ENCODE results near the gene BRD3.
"Not testable (repeated sequence)": the region's sequence is repeated elsewhere in the genome, so short reads cannot be mapped to it uniquely, and the experiment has no call there.

Gene BRD3

DNA sequence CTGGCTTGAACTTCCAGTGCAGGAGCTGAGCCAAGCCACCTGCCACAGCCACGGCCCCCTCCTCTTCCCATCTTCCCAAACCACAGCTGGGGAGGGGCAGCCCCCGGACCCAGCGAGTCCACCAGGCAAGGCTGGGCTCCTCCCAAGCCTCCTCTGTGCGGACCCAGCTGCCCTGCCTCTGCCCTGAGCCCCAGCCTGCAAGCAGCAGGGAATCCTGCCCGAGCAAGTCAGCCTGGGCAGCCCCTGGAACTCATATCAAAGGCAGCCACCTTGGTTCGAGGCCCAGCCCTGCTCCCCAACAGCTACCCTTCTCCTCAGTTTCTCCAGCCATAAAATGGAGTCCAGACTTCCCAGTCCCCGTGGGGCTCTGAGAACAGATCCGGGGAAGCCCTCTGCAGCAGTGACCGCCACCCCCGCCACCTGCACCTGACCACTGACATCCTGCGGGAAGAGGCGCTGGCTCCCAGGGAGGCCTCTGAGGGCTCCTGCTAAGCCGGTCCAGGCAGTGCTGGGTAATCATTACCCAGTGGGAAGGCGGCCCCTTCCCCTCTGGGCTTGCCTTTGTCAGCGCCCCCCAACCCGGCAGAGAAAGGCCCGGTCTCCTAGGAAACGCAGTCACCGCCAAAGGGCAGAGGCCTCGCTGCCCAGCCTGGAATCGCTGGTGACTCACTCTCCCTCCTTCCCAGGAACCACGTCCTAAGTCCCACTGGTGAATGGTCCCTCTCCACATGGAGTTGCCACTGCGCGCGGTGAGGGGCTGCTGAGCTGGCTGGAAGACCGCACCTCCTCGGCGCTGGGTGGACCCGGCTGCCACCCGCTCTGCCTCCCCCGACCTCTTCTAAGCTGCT is 77.2 kb downstream of the BRD3 start:
- DNase-seq: no peak

DNA sequence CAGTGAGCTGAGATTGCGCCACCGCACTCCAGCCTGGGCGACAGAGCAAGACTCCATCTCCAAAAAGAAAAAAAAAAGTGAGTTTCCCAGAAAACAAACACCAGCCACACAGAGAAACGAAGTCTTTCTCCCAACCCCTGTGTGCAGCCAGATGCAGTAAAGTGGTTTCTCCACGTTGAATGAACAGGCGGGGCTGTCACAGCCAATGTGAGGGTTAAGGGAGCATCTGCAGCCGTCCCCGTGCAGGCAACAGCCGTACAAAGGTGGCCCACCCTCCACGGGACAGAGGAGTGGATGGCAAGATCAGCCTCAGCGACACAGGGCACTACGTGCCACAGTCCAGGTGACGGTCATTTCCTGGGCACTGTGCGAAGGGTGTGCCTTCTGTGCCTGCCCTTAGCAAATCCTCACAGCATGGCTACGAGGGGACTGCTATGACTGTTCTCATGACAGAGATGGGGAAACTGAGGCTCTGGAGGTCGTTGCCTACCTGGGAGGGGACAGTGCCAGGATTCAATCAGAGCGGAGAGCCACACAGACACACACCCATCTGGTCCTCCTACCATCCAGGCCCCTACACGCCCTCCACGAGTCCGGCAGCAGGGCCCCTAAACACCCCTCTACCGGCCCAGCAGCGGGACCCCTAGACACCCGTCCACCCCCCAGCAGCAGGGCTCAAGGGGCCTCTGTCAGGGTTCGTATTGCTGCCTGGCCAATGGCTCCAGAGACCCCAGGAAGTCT is 78.0 kb downstream of the BRD3 start:
- no peak for DNase-seq

DNA sequence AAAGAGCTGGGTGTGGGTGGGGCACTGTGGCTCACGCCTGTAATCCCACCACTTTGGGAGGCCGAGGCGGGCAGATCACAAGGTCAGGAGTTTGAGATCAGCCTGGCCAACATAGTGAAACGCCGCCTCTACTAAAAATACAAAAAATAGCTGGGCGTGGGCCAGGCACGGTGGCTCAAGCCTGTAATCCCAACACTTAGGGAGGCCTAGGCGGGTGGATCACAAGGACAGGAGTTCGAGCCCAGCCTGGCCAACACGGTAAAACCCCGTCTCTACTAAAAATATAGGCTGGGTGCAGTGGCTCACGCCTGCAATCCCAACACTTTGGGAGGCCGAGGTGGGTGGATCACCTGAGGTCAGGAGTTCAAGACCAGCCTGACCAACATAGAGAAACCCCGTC is 79.1 kb downstream of the BRD3 start:
- DNase-seq: not testable (repeated sequence)

DNA sequence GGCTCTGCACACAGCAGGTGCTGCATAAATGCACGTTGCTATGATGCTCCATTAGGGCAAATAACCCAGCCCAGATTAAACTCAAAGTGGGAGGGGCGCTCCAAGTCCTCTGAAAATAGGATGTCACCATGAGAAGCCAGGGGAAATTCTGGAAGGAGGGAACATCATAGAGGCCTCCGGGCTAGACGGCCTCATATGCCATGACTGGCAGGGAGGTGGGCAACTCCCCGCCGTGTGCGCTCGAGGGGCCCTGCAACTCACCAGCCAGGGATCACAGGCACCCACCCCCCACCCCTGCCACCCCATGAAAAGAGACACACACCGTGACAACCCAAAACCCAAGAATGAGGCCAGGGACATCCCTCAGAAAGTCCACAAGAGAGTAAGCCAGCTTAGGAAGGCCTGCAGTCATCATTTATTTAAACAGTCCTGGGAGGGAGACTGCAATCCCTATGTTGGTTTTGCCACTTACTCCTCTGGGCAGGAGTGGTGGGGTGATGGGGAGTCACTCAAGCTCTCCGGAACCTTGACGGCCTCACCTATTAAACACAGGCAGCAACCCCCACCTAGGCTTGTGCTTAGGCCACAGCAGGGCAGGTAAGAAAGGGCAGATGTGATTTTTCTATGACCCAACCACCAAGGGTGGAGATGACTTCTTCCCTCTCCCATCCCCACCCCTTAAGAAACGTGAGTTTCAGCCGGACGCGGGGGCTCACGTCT is 79.7 kb downstream of the BRD3 start:
- no peak for DNase-seq

DNA sequence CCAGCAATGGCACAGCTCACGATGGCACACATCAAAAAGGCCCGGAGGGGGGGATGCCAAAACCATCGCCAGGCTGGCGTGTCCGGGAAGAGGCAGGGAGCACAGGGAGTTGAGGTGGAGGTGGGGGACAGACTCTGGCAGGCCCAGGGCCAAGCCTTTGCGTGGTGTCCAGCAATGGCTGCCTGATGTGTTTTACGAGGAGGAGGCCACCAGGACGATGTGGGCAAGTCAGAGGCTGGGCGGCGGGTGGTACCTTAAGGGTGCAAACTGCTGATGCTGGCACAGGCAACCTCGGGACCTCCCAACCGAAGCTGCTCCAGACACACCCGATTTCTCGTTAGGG is 80.4 kb downstream of the BRD3 start:
- no peak for DNase-seq

DNA sequence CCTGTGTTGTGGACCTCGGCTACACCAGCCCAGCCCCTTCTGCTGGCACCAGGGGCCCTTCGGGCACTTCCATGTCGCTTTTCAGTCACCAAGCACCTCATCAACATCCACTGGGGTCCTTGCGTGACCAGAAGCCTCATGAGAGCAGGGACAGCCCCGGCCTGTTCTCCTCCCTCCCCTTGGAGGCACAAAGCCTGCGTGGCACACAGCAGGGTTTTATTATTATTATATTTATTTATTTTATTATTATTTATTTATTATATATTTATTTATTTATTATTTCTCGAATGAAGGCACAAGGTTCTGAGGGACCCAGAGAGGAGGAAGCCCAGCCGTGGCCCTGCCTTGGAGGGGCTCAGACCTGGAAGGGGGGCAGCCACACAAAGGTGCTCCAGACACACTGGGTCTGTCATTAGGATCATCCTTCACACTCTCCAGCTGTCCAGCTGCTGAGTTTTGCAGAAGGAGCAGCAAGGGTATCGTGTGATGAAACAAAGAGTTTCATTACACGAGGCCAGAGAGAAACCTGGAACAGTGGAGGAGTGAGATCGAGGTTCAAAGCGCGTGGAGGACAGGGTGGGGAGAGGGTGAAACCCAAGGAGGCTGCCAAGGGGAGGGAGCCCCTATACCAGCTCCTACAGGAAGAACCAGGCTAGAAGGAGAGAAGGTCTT is 80.9 kb downstream of the BRD3 start:
- no peak for DNase-seq

DNA sequence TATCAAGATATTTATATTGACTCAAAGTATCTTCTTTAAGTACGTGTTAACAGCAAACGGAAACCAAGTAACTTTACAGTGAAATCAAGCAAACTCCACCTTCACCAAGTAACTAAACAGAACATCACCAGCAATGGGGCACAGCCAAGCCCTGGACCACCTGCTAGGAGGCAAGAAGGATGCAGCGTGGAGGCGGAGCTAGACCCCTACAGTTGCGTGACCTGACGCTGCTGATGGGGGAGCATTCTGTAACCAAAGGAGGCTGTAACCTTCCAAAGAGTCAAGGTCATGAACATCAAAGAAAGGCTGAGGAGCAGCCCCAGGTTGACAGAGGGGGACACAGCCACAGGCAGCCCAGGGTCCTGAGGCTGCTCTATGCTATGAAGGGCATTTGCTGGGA is 81.8 kb downstream of the BRD3 start:
- no peak for DNase-seq

DNA sequence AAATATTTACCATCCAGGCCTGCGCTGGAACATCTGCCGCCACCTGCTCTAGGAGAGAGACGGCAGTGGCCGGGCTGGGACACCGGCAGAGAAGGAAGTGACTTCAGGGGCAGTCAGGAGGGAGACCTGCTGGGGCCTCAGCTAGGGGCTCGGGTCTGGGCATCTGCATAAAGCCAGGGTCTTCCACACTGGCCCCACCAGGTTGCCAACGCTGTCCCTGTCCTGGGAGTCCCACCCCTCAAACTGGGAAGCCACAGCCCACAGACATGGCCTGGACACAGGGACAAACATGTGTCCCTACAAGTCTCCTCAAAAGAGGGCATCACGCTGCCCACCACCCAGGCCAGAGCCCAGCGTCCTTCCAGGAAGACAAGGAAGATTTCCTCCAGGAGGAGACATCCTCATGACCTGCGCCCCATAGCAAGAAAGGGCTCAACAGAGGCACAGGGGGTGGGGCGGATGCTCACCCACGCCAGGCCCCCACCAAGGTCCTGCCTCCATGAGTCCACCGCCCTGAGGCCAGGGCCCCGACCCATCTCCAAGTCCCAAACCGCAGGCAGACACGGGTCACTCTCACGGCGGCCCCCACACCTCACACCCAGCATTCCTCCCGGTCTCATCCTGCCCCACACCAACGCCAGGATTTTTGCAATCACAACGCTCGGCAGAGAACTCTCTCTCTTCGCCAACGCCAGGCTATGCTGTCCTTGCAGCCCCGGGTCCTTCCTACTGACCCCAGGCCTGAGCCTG is 84.7 kb downstream of the BRD3 start:
- DNase-seq: no peak

DNA sequence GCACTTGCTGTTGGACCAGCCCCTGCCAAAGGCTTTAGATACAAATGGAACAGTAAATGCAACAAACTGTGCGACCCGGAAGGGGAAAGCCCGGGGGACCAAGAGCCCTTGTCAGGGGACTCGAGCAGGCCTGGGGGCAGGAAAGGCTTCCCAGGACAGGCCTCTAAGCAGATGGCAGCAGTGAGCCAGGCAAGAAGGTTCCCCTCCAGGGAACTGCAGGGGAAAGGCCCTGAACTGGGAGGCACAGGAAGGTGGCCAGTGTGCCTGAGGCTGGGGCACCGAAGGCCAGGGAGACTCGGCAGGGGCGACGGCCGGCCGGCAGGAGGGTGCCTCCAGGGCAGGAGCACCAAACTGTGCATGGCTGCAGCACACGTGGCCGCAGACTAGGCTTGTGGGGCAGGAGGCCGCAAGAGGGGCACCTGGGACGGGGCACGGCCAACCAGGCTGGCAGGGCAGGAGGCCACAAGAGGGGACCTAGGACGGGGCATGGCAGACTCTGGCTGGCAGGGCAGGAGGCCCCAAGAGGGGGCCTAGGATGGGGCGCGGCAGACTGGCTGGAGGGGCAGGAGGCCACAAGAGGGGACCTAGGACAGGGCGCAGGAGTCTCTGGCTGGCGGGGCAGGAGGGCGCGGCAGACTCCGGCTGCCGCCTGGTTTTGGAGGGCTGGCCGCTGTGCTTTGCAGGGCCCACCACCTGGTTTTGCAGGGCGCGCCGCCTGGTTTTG is 85.7 kb downstream of the BRD3 start:
- DNase-seq: no peak

DNA sequence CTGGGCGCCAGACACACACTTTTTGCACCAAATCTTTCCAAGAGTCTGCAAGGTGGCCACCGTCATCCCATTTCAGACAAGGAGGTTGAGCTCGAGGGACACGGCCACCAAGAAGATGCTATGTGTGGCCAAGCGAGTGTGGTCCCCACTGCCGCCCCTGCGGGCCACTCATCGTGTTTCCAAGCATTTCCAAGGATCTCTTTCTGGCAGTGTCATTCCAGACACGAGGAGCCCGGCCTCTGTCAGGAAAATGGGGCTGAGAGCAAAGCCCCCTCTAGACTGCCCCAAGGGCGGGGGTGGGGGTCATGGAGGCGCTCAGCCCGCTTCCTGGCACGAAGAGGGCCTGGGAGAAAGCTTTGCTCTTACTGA is 86.3 kb downstream of the BRD3 start:
- DNase-seq: no peak

DNA sequence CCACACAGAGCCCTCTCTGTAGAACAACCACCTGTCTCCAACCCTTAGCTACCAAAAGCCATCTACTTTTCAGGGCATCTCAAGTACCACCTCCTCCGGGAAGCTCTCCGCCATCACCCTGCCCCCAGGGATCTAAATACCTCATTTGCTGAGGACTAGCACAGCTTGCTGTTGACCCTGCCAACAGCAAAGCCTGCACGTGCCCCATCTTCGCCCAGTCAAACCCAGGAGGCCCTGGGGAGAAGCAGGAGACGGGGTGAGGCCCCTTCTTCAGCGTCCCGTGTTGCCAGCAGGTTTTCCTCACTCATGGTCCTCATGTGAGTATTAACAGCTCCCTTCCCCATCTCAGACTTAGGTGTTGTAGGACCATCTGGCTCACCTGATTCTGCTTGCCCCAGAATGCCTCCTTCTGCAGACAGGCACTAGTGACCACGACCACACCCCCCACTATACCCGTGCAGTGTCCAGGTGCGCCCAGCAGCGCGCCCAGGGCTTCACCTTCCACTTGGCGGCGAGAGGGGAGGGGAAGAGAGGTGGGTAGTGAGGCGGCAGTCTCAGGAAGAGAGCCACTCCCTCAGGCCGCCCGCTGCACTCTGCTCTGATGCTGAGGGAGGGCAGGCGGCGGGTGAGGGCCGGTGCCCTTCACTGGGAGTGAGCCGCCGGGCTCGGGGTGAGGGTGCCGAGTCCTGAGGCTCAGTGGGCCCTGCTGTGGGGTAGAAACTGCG is 86.8 kb downstream of the BRD3 start:
- no peak for DNase-seq

Measured in NCI-H187 (cell line).